ENCODE results near the gene ATP5F1E.

ATP5F1E gene

GRCh38 chr20:59028812-59029211 lies 3.3 kb downstream of the ATP5F1E start:
- Histone ChIP-seq H3K9me3 (ENCODE audit: low read length) (no peaks in the 10 kb centered on the region), H3K27me3 (ENCODE audit: insufficient read depth, low read length) (no peaks in the 10 kb centered on the region), H3K79me2 (ENCODE audit: insufficient read depth, low read length) (peaks cover 48% of the 10 kb centered on the region), H3K4me3 (ENCODE audit: low read depth, low read length, poor library complexity, severe bottlenecking) (peak overlapping the region; percentile 20), H3K9ac (ENCODE audit: low read length) (peak overlapping the region; percentile 43; the same call in 1 of the 2 replicates), H3K36me3 (ENCODE audit: insufficient read depth, low read length) (peaks cover 87% of the 10 kb centered on the region), H2AFZ (ENCODE audit: low read length) (no peak overlapping the region), H3K27ac (ENCODE audit: low read depth, low read length, poor library complexity, severe bottlenecking) (no peak overlapping the region), H3F3A (ENCODE audit: insufficient read depth, low read length) (peaks cover 8% of the 10 kb centered on the region; the same call in 1 of the 2 replicates), H4K20me1 (ENCODE audit: insufficient read depth, low read length) (0 out of 2 replicates have a peak, but pooled peaks cover 3% of the 10 kb centered on the region), H3K9me2 (ENCODE audit: low read depth, low read length) (no peaks in the 10 kb centered on the region), H3K4me2 (ENCODE audit: low read length) (peak overlapping the region; percentile 100), H3K4me1 (ENCODE audit: insufficient read depth, low read length, severe bottlenecking) (peaks cover 44% of the 10 kb centered on the region)
- no peak for TF ChIP-seq CTCF (IDR thresholded peaks at IDR 0.05; ENCODE audit: low read length)
- no peak for TF ChIP-seq EZH2 (IDR thresholded peaks at IDR 0.05; ENCODE audit: borderline replicate concordance, low read length)

GRCh38 chr20:59027741-59028320 lies 4.3 kb downstream of the ATP5F1E start:
- no peaks in the 10 kb centered on the region for H3K27me3 ChIP-seq (ENCODE audit: insufficient read depth, low read length)
- 0 out of 2 replicates have a peak, but pooled peaks cover 3% of the 10 kb centered on the region for H4K20me1 ChIP-seq (ENCODE audit: insufficient read depth, low read length)
- peaks cover 37% of the 10 kb centered on the region for H3K4me1 ChIP-seq (ENCODE audit: insufficient read depth, low read length, severe bottlenecking)
- peaks cover 48% of the 10 kb centered on the region for H3K79me2 ChIP-seq (ENCODE audit: insufficient read depth, low read length)
- H3K4me3 ChIP-seq (ENCODE audit: low read depth, low read length, poor library complexity, severe bottlenecking): no peak overlapping the region
- no peak overlapping the region for H3K27ac ChIP-seq (ENCODE audit: low read depth, low read length, poor library complexity, severe bottlenecking)
- no peaks in the 10 kb centered on the region for H3K9me3 ChIP-seq (ENCODE audit: low read length)
- no peak for TF ChIP-seq CTCF (IDR thresholded peaks at IDR 0.05; ENCODE audit: low read length)
- TF ChIP-seq EZH2 (IDR thresholded peaks at IDR 0.05; ENCODE audit: borderline replicate concordance, low read length): no peak
- H3K4me2 ChIP-seq (ENCODE audit: low read length): no peak overlapping the region
- no peak overlapping the region for H2AFZ ChIP-seq (ENCODE audit: low read length)
- peaks cover 91% of the 10 kb centered on the region for H3K36me3 ChIP-seq (ENCODE audit: insufficient read depth, low read length)
- H3K9ac ChIP-seq (ENCODE audit: low read length): no peak overlapping the region; the same call in 1 of the 2 replicates
- H3F3A ChIP-seq (ENCODE audit: insufficient read depth, low read length): 0 out of 2 replicates have a peak, but pooled peaks cover 4% of the 10 kb centered on the region
- no peaks in the 10 kb centered on the region for H3K9me2 ChIP-seq (ENCODE audit: low read depth, low read length)

DNA sequence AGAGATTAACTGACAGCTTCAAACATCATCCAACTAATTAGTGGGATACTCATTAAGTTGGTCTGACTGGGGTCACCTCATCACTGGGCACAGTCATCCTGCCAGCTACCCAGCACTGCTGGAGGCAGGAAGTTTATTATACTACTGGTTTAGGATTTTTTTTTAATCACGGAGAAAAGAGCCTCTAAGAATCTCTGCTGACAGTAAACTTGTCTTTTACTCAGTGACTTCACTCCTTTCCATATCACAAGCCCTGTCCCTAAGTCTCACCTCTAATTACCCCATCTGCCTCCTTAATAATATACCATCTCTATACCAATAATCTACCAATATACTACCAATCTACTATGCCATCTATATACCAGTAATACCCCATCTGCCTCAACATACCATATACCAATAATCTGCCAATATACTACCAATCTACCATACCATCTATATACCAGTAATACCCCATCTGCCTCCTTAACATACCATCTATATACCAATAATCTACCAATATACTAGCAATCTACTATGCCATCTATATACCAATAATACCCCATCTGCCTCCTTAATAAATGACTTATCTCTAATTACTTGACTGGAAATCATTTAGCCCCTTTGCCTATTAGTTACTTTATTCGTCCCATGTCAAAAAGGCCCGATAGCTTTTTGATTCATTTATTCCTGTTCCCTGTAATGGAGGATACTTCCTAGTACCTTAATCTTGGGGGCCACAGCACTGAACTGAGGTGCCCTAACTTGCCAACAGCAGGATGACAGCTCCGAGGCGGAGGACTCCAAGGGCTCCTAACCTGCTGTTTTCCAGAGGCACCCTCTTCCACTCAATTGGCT lies 5.0 kb downstream of the ATP5F1E start:
- Histone ChIP-seq H3F3A (ENCODE audit: insufficient read depth, low read length) (0 out of 2 replicates have a peak, but pooled peaks cover 4% of the 10 kb centered on the region), H3K9ac (ENCODE audit: low read length) (no peak overlapping the region), H3K9me2 (ENCODE audit: low read depth, low read length) (no peaks in the 10 kb centered on the region), H3K4me2 (ENCODE audit: low read length) (no peak overlapping the region), H3K36me3 (ENCODE audit: insufficient read depth, low read length) (peaks cover 98% of the 10 kb centered on the region), H2AFZ (ENCODE audit: low read length) (no peak overlapping the region), H3K9me3 (ENCODE audit: low read length) (no peaks in the 10 kb centered on the region), H3K27me3 (ENCODE audit: insufficient read depth, low read length) (no peaks in the 10 kb centered on the region), H3K79me2 (ENCODE audit: insufficient read depth, low read length) (peaks cover 48% of the 10 kb centered on the region), H3K27ac (ENCODE audit: low read depth, low read length, poor library complexity, severe bottlenecking) (no peak overlapping the region), H4K20me1 (ENCODE audit: insufficient read depth, low read length) (0 out of 2 replicates have a peak, but pooled peaks cover 3% of the 10 kb centered on the region), H3K4me3 (ENCODE audit: low read depth, low read length, poor library complexity, severe bottlenecking) (no peak overlapping the region), H3K4me1 (ENCODE audit: insufficient read depth, low read length, severe bottlenecking) (peaks cover 33% of the 10 kb centered on the region)
- TF ChIP-seq CTCF (IDR thresholded peaks at IDR 0.05; ENCODE audit: low read length) (no peak), EZH2 (IDR thresholded peaks at IDR 0.05; ENCODE audit: borderline replicate concordance, low read length) (no peak)
